ENCODE data around the gene ADGRG6.

DNA sequence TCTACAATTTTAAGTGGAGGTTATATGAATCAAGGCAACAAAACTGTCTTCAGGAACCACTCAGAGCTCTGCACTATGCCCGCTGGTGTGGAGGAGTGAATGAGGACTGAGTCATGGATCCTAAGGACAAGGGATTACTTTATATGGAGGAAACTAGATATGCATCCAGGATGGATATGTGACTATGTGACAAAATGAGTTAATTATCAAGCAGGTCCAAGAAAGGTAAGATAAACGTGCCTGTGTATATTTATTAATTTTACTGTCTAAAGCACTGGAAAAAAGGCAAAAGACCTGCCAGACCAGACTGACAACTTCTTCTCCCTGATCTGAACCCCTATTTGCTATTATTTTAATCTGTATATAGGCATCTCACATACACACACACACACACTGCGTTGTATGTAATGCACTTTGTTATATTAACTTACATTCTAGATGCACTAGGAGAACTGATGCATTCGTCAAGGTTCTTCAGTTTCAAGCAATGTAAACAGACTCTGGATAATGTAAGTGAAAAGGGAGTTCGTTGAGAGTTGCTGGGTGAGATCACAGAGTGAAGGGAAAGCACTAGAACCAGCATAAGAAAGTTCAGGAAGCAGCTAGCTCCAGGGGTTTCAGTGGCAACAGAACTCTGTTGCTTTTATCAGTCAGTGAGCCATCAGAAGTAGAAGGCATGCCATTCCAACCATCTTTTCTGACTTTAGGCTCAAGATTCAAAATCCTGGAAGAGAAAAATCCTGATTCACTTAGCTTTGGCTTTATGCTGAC, 26.4 kb upstream of the ADGRG6 start:
- no peak for TF ChIP-seq POLR2A (IDR thresholded peaks at IDR 0.05)
- TF ChIP-seq CTCF (IDR thresholded peaks at IDR 0.05 in 4 of 5, conservative IDR thresholded peaks at IDR 0.05 in 1 of 5) = no peak
